ENCODE data around the gene RPL13A. TPM values are rescaled to one million over a fixed set of nuclear protein-coding genes. Genes with fewer than 3 reads are reported as not detected.

The RPL13A gene
- total RNA-seq, 1 experiment from 2014 or later: 2,726 TPM

- Mint-ChIP-seq H3K27me3 (ENCODE audit: insufficient read depth, unreplicated experiment) (no peaks in the 10 kb centered on the region), H3K4me3 (ENCODE audit: unreplicated experiment) (no peak overlapping the region), H3K9me3 (ENCODE audit: unreplicated experiment) (no peaks in the 10 kb centered on the region), H3K36me3 (ENCODE audit: insufficient read depth, unreplicated experiment) (peaks cover 24% of the 10 kb centered on the region), H3K27ac (ENCODE audit: unreplicated experiment) (no peak overlapping the region), H3K4me1 (ENCODE audit: low read depth, unreplicated experiment) (no peaks in the 10 kb centered on the region)
- no peak for DNase-seq
- no TSS peak for BruUV-seq (replicated peaks)
- TF ChIP-seq CTCF (IDR thresholded peaks at IDR 0.05; ENCODE audit: insufficient read depth in 1 of 2, low read depth in 1 of 2, low read length in 1 of 2, severe bottlenecking in 1 of 2, unreplicated experiment in 1 of 2): no peak
- ChIA-PET CTCF (no interaction called here), POLR2A (no interaction called here)
- Histone ChIP-seq H3K4me1 (no peaks in the 10 kb centered on the region), H3K9me3 (no peaks in the 10 kb centered on the region), H3K27me3 (replicated peaks; ENCODE audit: control insufficient read depth, insufficient read depth, low read length) (no peaks in the 10 kb centered on the region), H3K4me3 (ENCODE audit: low read depth, low read length) (no peak overlapping the region), H3K36me3 (ENCODE audit: control insufficient read depth, insufficient read depth, low read length) (peaks cover 1% of the 10 kb centered on the region; the same call in 1 of the 2 replicates)
- intact Hi-C loops (cut with micrococcal nuclease; ENCODE audit: unreplicated experiment): no loop called here
Observed at GRCh38 chr19:49468199-49468598, 19.2 kb upstream of the RPL13A start.

GRCh38 chr19:49468746-49469447 is 18.5 kb upstream of the RPL13A start:
- H3K4me3 Mint-ChIP-seq (ENCODE audit: unreplicated experiment): no peak overlapping the region
- no TSS peak for BruUV-seq (replicated peaks)
- Histone ChIP-seq H3K4me1 (no peaks in the 10 kb centered on the region), H3K4me3 (ENCODE audit: low read depth, low read length) (no peak overlapping the region), H3K36me3 (ENCODE audit: control insufficient read depth, insufficient read depth, low read length) (peaks cover 1% of the 10 kb centered on the region; the same call in 1 of the 2 replicates), H3K27me3 (replicated peaks; ENCODE audit: control insufficient read depth, insufficient read depth, low read length) (no peaks in the 10 kb centered on the region), H3K9me3 (no peaks in the 10 kb centered on the region)
- no peak overlapping the region for H3K27ac Mint-ChIP-seq (ENCODE audit: unreplicated experiment)
- ChIA-PET POLR2A (no interaction called here), CTCF (no interaction called here)
- no peak for TF ChIP-seq CTCF (IDR thresholded peaks at IDR 0.05; ENCODE audit: insufficient read depth in 1 of 2, low read depth in 1 of 2, low read length in 1 of 2, severe bottlenecking in 1 of 2, unreplicated experiment in 1 of 2)
- intact Hi-C loops (cut with micrococcal nuclease; ENCODE audit: unreplicated experiment): no loop called here
- H3K36me3 Mint-ChIP-seq (ENCODE audit: insufficient read depth, unreplicated experiment): peaks cover 30% of the 10 kb centered on the region
- no peaks in the 10 kb centered on the region for H3K4me1 Mint-ChIP-seq (ENCODE audit: low read depth, unreplicated experiment)
- DNase-seq: peak; percentile 55 to 75
- H3K9me3 Mint-ChIP-seq (ENCODE audit: unreplicated experiment): no peaks in the 10 kb centered on the region
- H3K27me3 Mint-ChIP-seq (ENCODE audit: insufficient read depth, unreplicated experiment): no peaks in the 10 kb centered on the region

GRCh38 chr19:49469828-49470614 is 17.4 kb upstream of the RPL13A start:
- Mint-ChIP-seq H3K4me1 (ENCODE audit: low read depth, unreplicated experiment) (no peaks in the 10 kb centered on the region), H3K9me3 (ENCODE audit: unreplicated experiment) (no peaks in the 10 kb centered on the region), H3K27me3 (ENCODE audit: insufficient read depth, unreplicated experiment) (peaks cover under 1% of the 10 kb centered on the region), H3K27ac (ENCODE audit: unreplicated experiment) (no peak overlapping the region), H3K4me3 (ENCODE audit: unreplicated experiment) (no peak overlapping the region), H3K36me3 (ENCODE audit: insufficient read depth, unreplicated experiment) (peaks cover 22% of the 10 kb centered on the region)
- intact Hi-C loops (cut with micrococcal nuclease; ENCODE audit: unreplicated experiment): no loop called here
- no peaks in the 10 kb centered on the region for H3K4me1 ChIP-seq
- no peak for TF ChIP-seq CTCF (IDR thresholded peaks at IDR 0.05; ENCODE audit: insufficient read depth in 1 of 2, low read depth in 1 of 2, low read length in 1 of 2, severe bottlenecking in 1 of 2, unreplicated experiment in 1 of 2)
- H3K36me3 ChIP-seq (ENCODE audit: control insufficient read depth, insufficient read depth, low read length): peaks cover 1% of the 10 kb centered on the region; the same call in 1 of the 2 replicates
- no peaks in the 10 kb centered on the region for H3K27me3 ChIP-seq (replicated peaks; ENCODE audit: control insufficient read depth, insufficient read depth, low read length)
- ChIA-PET POLR2A (interaction anchor here (0.6 kb wide), 1 partner anchor 94 kb away, joined by 5 read pairs; no protein-coding TSS in a partner anchor), CTCF (interaction anchor here (0.7 kb wide), 1 partner anchor 206 kb away, joined by 3 read pairs; no protein-coding TSS in a partner anchor)
- no peaks in the 10 kb centered on the region for H3K9me3 ChIP-seq
- no TSS peak for BruUV-seq (replicated peaks)
- no peak for DNase-seq
- no peak overlapping the region for H3K4me3 ChIP-seq (ENCODE audit: low read depth, low read length)

Measured in Caco-2 (cell line).